Measurements from ENCODE around the gene TLR10.

DNA sequence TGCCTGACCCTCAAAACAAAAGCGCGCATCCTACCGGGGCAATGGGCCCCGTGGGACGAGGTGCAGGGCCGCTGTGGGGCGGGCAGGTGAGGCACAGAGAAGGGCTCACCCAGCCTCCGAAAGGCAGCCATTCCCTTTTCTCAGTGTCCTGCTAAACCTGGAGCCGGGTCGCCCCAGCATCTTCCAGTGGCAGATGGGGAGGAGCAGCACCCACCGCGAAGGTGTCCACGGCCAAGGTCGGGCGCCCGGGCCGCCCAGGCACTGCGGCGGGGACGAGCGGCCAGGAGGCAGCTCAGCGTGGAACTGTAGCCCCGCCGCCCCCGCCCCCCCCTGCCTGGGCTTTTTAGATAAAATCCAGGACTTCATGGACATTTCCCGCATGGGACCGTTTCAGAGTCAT, 41.0 kb upstream of the TLR10 start:
- TF ChIP-seq, protein P1, sequence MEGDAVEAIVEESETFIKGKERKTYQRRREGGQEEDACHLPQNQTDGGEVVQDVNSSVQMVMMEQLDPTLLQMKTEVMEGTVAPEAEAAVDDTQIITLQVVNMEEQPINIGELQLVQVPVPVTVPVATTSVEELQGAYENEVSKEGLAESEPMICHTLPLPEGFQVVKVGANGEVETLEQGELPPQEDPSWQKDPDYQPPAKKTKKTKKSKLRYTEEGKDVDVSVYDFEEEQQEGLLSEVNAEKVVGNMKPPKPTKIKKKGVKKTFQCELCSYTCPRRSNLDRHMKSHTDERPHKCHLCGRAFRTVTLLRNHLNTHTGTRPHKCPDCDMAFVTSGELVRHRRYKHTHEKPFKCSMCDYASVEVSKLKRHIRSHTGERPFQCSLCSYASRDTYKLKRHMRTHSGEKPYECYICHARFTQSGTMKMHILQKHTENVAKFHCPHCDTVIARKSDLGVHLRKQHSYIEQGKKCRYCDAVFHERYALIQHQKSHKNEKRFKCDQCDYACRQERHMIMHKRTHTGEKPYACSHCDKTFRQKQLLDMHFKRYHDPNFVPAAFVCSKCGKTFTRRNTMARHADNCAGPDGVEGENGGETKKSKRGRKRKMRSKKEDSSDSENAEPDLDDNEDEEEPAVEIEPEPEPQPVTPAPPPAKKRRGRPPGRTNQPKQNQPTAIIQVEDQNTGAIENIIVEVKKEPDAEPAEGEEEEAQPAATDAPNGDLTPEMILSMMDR (IDR thresholded peaks at IDR 0.05) = no peak
- TF ChIP-seq POLR2A (IDR thresholded peaks at IDR 0.05; ENCODE audit: low read length) = no peak
- TF ChIP-seq RAD21 (conservative IDR thresholded peaks at IDR 0.05 in 1 of 2, IDR thresholded peaks at IDR 0.05 in 1 of 2) = no peak
- no peak for TF ChIP-seq CBX2 (IDR thresholded peaks at IDR 0.05; ENCODE audit: borderline replicate concordance, low read depth)
- no peak for TF ChIP-seq KDM1A (IDR thresholded peaks at IDR 0.05; ENCODE audit: low read depth)
- TF ChIP-seq, protein P2, sequence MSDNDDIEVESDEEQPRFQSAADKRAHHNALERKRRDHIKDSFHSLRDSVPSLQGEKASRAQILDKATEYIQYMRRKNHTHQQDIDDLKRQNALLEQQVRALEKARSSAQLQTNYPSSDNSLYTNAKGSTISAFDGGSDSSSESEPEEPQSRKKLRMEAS (IDR thresholded peaks at IDR 0.05) = no peak
- no peak for TF ChIP-seq RFX5 (IDR thresholded peaks at IDR 0.05)
- TF ChIP-seq RCOR1 (IDR thresholded peaks at IDR 0.05; ENCODE audit: low read depth, low read length) = no peak
- TF ChIP-seq EP300 (IDR thresholded peaks at IDR 0.05) = no peak
- TF ChIP-seq TP53 (CRISPR knock-in tag; IDR thresholded peaks at IDR 0.05) = no peak
- no peak for TF ChIP-seq SREBF2 (IDR thresholded peaks at IDR 0.05)
- no peak for TF ChIP-seq JUN (IDR thresholded peaks at IDR 0.05)

Data from A549 (cell line).